Fibroblast of lung (primary cell): ENCODE measurements around the gene RAP1GAP2. TPM values are rescaled to one million over a fixed set of nuclear protein-coding genes. Genes with fewer than 3 reads are reported as not detected.

ENCODE experiments used
- DNase-seq, 2 donors: peaks; one replicate each; pipeline versions ENCODE4 v3.0.0 to v3.0.0-alpha.2; 2010; ENCODE audit warnings: low read depth in 2 of 2
- H2AFZ ChIP-seq: 2 replicates; pipeline ENCODE4 v1.5.1; 2012; ENCODE audit warnings: low read length, control low read depth, inconsistent platforms
- H3K27ac ChIP-seq: 2 replicates; pipeline ENCODE4 v1.5.1; 2011; ENCODE audit warnings: low read length, control low read depth; ENCODE audit not compliant: insufficient read depth
- H3K27me3 ChIP-seq: 2 replicates; pipeline ENCODE4 v1.5.1; 2011; ENCODE audit warnings: mild to moderate bottlenecking, low read length; ENCODE audit not compliant: control insufficient read depth, insufficient read depth
- H3K36me3 ChIP-seq: 2 replicates; pipeline ENCODE4 v1.5.1; 2011; ENCODE audit warnings: low read length; ENCODE audit not compliant: control insufficient read depth, insufficient read depth
- H3K4me1 ChIP-seq: 2 replicates; pipeline ENCODE4 v1.5.1; 2011; ENCODE audit warnings: low read length; ENCODE audit not compliant: control insufficient read depth, insufficient read depth; ENCODE audit errors: extremely low read depth
- H3K4me2 ChIP-seq: 2 replicates; pipeline ENCODE4 v1.5.1; 2011; ENCODE audit warnings: low read length, control low read depth; ENCODE audit not compliant: insufficient read depth; ENCODE audit errors: extremely low read depth
- H3K4me3 ChIP-seq, 4 experiments: fragments of 200-600 bp in 1 of 4; sonication (generic) in 1 of 4; replicated peaks in 1 of 4; 2 replicates each; pipeline ENCODE4 v1.5.1; 2011 to 2016; ENCODE audit warnings: low read length in 4 of 4, low read depth in 3 of 4, mild to moderate bottlenecking in 3 of 4, control low read depth in 2 of 4, inconsistent platforms in 1 of 4, mixed read lengths in 1 of 4; ENCODE audit not compliant: insufficient read depth in 1 of 4; ENCODE audit errors: control extremely low read depth in 1 of 4
- H3K79me2 ChIP-seq: 2 replicates; pipeline ENCODE4 v1.5.1; 2012; ENCODE audit warnings: mild to moderate bottlenecking, low read length, inconsistent platforms; ENCODE audit not compliant: control insufficient read depth, insufficient read depth
- H3K9ac ChIP-seq: 2 replicates; pipeline ENCODE4 v1.5.1; 2011; ENCODE audit warnings: mild to moderate bottlenecking, low read length, control low read depth; ENCODE audit not compliant: insufficient read depth
- H3K9me3 ChIP-seq: 2 replicates; pipeline ENCODE4 v1.5.1; 2012; ENCODE audit warnings: low read depth, low read length; ENCODE audit not compliant: control insufficient read depth, insufficient read depth
- H4K20me1 ChIP-seq: 2 replicates; pipeline ENCODE4 v1.5.1; 2011; ENCODE audit warnings: low read length; ENCODE audit not compliant: control insufficient read depth, insufficient read depth; ENCODE audit errors: extremely low read depth
- CTCF ChIP-seq, 2 donors: IDR thresholded peaks in 1 of 2; conservative IDR thresholded peaks in 1 of 2; 1 replicate in 1 of 2; 2 replicates in 1 of 2; pipeline ENCODE4 v1.5.1; 2011 to 2012; ENCODE audit warnings: low read length in 2 of 2, control low read depth in 1 of 2, inconsistent platforms in 1 of 2, low read depth in 1 of 2, mild to moderate bottlenecking in 1 of 2
- EZH2 ChIP-seq: IDR thresholded peaks from 2 replicates; pipeline ENCODE4 v1.5.1; 2012; ENCODE audit warnings: low read length, control low read depth, mild to moderate bottlenecking; ENCODE audit errors: missing control alignments
- polyA plus RNA-seq, 2 donors: library from polyadenylated mRNA; depleted of rRNA in 1 of 2; stranded (reverse) in 1 of 2; unstranded in 1 of 2; fragments of >200 nt; gene quantifications; 2 replicates each; pipeline ENCODE4 v1.2.1, GENCODE V29; 2011 to 2012; ENCODE audit warnings: missing spikeins in 1 of 2
- total RNA-seq: library from RNA; depleted of rRNA; stranded (reverse); fragments of >200 nt; gene quantifications from 2 replicates; pipeline ENCODE4 v1.2.1, GENCODE V29; 2014

The RAP1GAP2 gene
- total and polyA plus RNA-seq, 2 donors (not counting 1 experiment from before 2014, with no cell fraction given), result 0.33 to 0.99 TPM

DNA sequence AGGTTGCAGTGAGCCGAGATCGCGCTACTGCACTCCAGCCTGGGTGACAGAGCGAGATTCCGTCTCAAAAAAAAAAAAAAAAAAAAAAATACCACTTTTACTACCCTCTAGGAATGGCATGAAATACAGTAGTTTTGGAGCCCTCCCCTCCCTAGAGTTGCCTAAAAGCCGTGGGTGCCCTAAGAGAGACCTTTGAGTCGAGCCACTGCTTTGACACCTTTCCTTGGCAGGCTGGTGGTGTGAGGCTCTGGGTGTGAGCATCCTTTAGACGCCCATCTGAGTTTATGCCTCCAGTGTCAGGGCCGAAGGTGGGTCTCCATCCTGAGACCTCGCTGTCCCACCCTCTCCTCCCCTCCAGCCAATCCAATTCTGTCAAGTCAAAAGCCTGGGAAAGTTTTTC, 46.2 kb downstream of the RAP1GAP2 start:
- no peak for DNase-seq
- Histone ChIP-seq H3K4me2 (no peak overlapping the region), H3K79me2 (no peaks in the 10 kb centered on the region), H3K4me3 (no peak overlapping the region), H3K27ac (no peak overlapping the region), H2AFZ (no peak overlapping the region), H3K9ac (no peak overlapping the region), H3K27me3 (no peaks in the 10 kb centered on the region), H3K4me1 (no peaks in the 10 kb centered on the region), H3K36me3 (no peaks in the 10 kb centered on the region), H3K9me3 (no peaks in the 10 kb centered on the region), H4K20me1 (no peaks in the 10 kb centered on the region)
- TF ChIP-seq CTCF (conservative IDR thresholded peaks at IDR 0.05 in 1 of 2, IDR thresholded peaks at IDR 0.05 in 1 of 2; ENCODE audit: low read depth in 1 of 2, low read length in 2 of 2) (no peak), EZH2 (no peak)

GRCh38 chr17:2844416-2844815, 48.2 kb downstream of the RAP1GAP2 start:
- Histone ChIP-seq H3K79me2 (no peaks in the 10 kb centered on the region), H2AFZ (no peak overlapping the region), H3K9me3 (no peaks in the 10 kb centered on the region), H3K9ac (no peak overlapping the region), H4K20me1 (no peaks in the 10 kb centered on the region), H3K4me3 (no peak overlapping the region), H3K27me3 (no peaks in the 10 kb centered on the region), H3K36me3 (no peaks in the 10 kb centered on the region), H3K4me2 (no peak overlapping the region), H3K4me1 (no peaks in the 10 kb centered on the region), H3K27ac (no peak overlapping the region)
- TF ChIP-seq CTCF (conservative IDR thresholded peaks at IDR 0.05 in 1 of 2, IDR thresholded peaks at IDR 0.05 in 1 of 2; ENCODE audit: low read depth in 1 of 2, low read length in 2 of 2) (peak in 1 of 2 donors; percentile 11), EZH2 (no peak)
- no peak for DNase-seq

DNA sequence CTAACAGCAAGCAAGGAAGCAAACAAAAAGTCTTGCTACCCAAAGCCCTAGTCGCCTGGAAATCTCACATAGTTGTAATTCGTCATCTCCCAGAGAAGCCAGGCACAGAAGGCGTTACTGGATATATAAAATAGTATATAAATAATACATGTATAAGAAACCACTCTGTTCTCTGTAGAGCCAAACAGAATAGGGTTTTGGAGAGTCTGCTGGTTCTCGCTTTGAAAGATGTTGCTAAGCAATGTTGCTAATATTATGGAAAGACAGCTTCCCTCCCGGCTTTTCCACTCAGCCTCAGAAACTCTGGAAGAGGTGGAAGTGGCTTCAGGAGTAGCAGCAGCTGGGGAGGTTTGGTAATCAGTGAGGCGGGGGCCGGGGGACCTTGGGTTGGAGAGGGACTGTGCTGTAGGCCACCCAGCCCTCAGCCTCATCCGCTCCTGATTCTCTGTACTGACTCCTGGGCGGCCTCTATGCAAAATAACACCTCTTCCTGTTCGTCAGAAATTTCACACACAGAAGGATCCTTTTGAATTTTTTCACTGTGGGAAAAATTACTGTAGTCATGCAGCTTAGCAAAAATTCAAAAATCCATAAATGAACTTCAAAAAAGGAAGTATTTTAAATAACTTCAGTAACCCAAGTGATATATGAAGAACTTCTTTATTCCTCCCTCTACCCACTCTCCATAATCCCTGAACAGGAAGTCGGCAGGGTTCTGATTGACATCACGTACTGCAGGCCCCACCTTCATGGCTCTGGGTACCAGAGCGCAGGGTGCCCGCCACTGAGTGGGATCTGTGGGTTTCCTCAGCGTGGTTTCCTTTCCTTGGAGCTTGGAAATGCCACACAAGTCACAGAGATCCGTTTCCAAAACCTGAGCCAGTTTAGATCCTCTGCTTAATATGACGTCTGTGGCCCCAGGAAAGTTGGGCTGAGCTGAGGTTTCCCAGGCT, 51.4 kb downstream of the RAP1GAP2 start:
- no peaks in the 10 kb centered on the region for H3K36me3 ChIP-seq
- H2AFZ ChIP-seq, result no peak overlapping the region

More for the DNA sequence above, 51.4 kb downstream of the RAP1GAP2 start:
- H3K9ac ChIP-seq, result no peak overlapping the region
- no peaks in the 10 kb centered on the region for H3K27me3 ChIP-seq
- H4K20me1 ChIP-seq, result no peaks in the 10 kb centered on the region
- no peak overlapping the region for H3K27ac ChIP-seq
- no peak for DNase-seq
- no peaks in the 10 kb centered on the region for H3K4me1 ChIP-seq
- H3K4me2 ChIP-seq, result no peak overlapping the region
- no peaks in the 10 kb centered on the region for H3K9me3 ChIP-seq
- no peaks in the 10 kb centered on the region for H3K79me2 ChIP-seq
- H3K4me3 ChIP-seq, result no peak overlapping the region
- TF ChIP-seq EZH2 (no peak), CTCF (conservative IDR thresholded peaks at IDR 0.05 in 1 of 2, IDR thresholded peaks at IDR 0.05 in 1 of 2; ENCODE audit: low read depth in 1 of 2, low read length in 2 of 2) (no peak)
